K562 (cell line): ENCODE measurements around the gene EXOC3. TPM values are rescaled to one million over a fixed set of nuclear protein-coding genes. Genes with fewer than 3 reads are reported as not detected.

ENCODE experiments used
- ELF1 ChIP-seq: fragments of 200-800 bp; sonication (Bioruptor generic); IDR thresholded peaks from 2 replicates; pipeline ENCODE4 v1.6.1; 2016; ENCODE audit warnings: missing genetic modification characterization, missing compliant biosample characterization
- GTF2B ChIP-seq: IDR thresholded peaks from 2 replicates; pipeline ENCODE4 v1.6.1; 2011; ENCODE audit not compliant: insufficient read length; ENCODE audit errors: extremely low read depth
- OTX1 ChIP-seq: fragments of 450-650 bp; formaldehyde crosslinking; IDR thresholded peaks from 2 replicates; pipeline ENCODE4 v1.4.0; 2022; ENCODE audit warnings: mild to moderate bottlenecking
- POLR2H ChIP-seq: IDR thresholded peaks from 2 replicates; pipeline ENCODE4 v1.6.1; 2016; ENCODE audit warnings: missing genetic modification characterization, low read depth, mild to moderate bottlenecking, control low read depth, missing compliant biosample characterization, moderate library complexity
- RBM25 ChIP-seq: fragments of 200-400 bp; formaldehyde crosslinking; IDR thresholded peaks from 2 replicates; pipeline ENCODE4 v1.6.1; 2018; ENCODE audit warnings: low read length, low read depth, moderate library complexity; ENCODE audit not compliant: severe bottlenecking
- ZBTB40 ChIP-seq, 2 experiments: fragments of 450-650 bp in 1 of 2; sonication (generic) in 1 of 2; formaldehyde crosslinking in 1 of 2; IDR thresholded peaks; 2 replicates each; pipeline versions ENCODE4 v1.7.1 to v1.9.0; 2016 to 2022; ENCODE audit warnings: inconsistent platforms in 1 of 2, mild to moderate bottlenecking in 1 of 2, missing genetic modification reagents in 1 of 2
- ZBTB7A ChIP-seq: IDR thresholded peaks from 2 replicates; pipeline ENCODE4 v1.6.1; 2011; ENCODE audit warnings: low read depth, mild to moderate bottlenecking, low read length, moderate library complexity, borderline replicate concordance; ENCODE audit not compliant: control insufficient read depth
- ZFX ChIP-seq: sonication (generic); formaldehyde crosslinking; IDR thresholded peaks from 2 replicates; pipeline ENCODE4 v1.8.0; 2022; ENCODE audit warnings: mild to moderate bottlenecking, missing genetic modification reagents, moderate library complexity
- ZHX1 ChIP-seq: fragments of 150-350 bp; conservative IDR thresholded peaks from 2 replicates; pipeline ENCODE4 v1.6.1; 2014; ENCODE audit warnings: low read length
- ZNF197 ChIP-seq: fragments of 200-800 bp; sonication (Bioruptor generic); IDR thresholded peaks from 2 replicates; pipeline ENCODE4 v1.6.1; 2016; ENCODE audit warnings: low read depth, missing genetic modification characterization, missing compliant biosample characterization
- ZNF785 ChIP-seq: fragments of 250-450 bp; sonication (Bioruptor Pico); IDR thresholded peaks from 2 replicates; pipeline ENCODE4 v1.4.0; 2020; ENCODE audit warnings: mild to moderate bottlenecking
- polyA plus RNA-seq, 8 experiments: library from polyadenylated mRNA; depleted of rRNA in 4 of 8; stranded (reverse) in 5 of 8; unstranded in 3 of 8; fragments of >200 nt; fragmentation: Nextera tagmentation in 2 of 8; fragmentation: Illumina TruSeq in 1 of 8; extraction: Ambion mirVana in 2 of 8; extraction: Trizol in 1 of 8; gene quantifications; 2 replicates each; pipeline versions ENCODE4 v1.2.1 to v1.2.3, GENCODE V29; 2011 to 2014; ENCODE audit warnings: inconsistent platforms in 1 of 8, missing spikeins in 1 of 8
- total RNA-seq, 7 experiments: library from RNA; depleted of rRNA in 6 of 7; stranded (reverse); fragments of >200 nt in 6 of 7; fragmentation: Illumina TruSeq in 2 of 7; extraction: Trizol in 2 of 7; gene quantifications; 2 replicates each; pipeline versions ENCODE4 v1.2.1 to v1.2.3, GENCODE V29; 2011 to 2021; ENCODE audit warnings: low replicate concordance in 1 of 7

EXOC3 gene
- total and polyA plus RNA-seq, 9 of the 15 experiments (the other 6 are each of a cell fraction or from before 2014, with no cell fraction given): 1.4 to 41.9 (median 22.4) TPM

GRCh38 chr5:442335-443238 is at the start of gene EXOC3 (continued):
- TF ChIP-seq GTF2B: no peak
- TF ChIP-seq ZNF785: no peak
- TF ChIP-seq ZNF197: no peak
- no peak for TF ChIP-seq POLR2H (tag)
- peak; percentile 76 for TF ChIP-seq ZFX (CRISPR knock-in tag)
- no peak for TF ChIP-seq OTX1 (CRISPR knock-in tag)
- TF ChIP-seq ZBTB7A: peak; percentile 78; the same call in 1 of the 2 replicates
- peak; percentile 97 for TF ChIP-seq ZBTB40 (IDR thresholded peaks at IDR 0.05)
- no peak for TF ChIP-seq ZBTB40 (CRISPR knock-in tag; IDR thresholded peaks at IDR 0.05)
- no peak for TF ChIP-seq RBM25
- peak; percentile 92 for TF ChIP-seq ELF1 (tag)
- no peak for TF ChIP-seq ZHX1
